Prostate gland (tissue), 2 donors: ENCODE measurements around the gene OPTC. TPM values are rescaled to one million over a fixed set of nuclear protein-coding genes. Genes with fewer than 3 reads are reported as not detected.

Experiments
- DNase-seq: peaks from one replicate; pipeline ENCODE4 v3.0.0-alpha.2; 2019; ENCODE audit warnings: low spot score
- H3K27ac ChIP-seq, 2 donors: fragments of 200-600 bp; sonication (generic); 2 replicates each; pipeline ENCODE4 v1.5.1; 2017 to 2019
- H3K27me3 ChIP-seq: fragments of 200-600 bp; sonication (generic); replicated peaks from 2 replicates; pipeline ENCODE4 v1.5.1; 2019; ENCODE audit not compliant: insufficient read depth
- H3K36me3 ChIP-seq, 2 donors: fragments of 200-600 bp; sonication (generic); 1 replicate in 1 of 2; 2 replicates in 1 of 2; pipeline versions ENCODE4 v1.5.1 to v1.8.1; 2017 to 2019
- H3K4me1 ChIP-seq: fragments of 200-600 bp; sonication (generic); replicated peaks from 2 replicates; pipeline ENCODE4 v1.5.1; 2019
- H3K4me3 ChIP-seq, 2 donors: fragments of 200-600 bp; sonication (generic); 2 replicates each; pipeline ENCODE4 v1.5.1; 2017 to 2019
- H3K9me3 ChIP-seq: fragments of 200-600 bp; sonication (generic); 2 replicates; pipeline ENCODE4 v1.5.1; 2017
- POLR2A ChIP-seq: fragments of 450-650 bp; IDR thresholded peaks from one replicate; pipeline ENCODE4 v1.6.1; 2016; ENCODE audit warnings: antibody characterized with exemption, mild to moderate bottlenecking
- POLR2AphosphoS5 ChIP-seq: sonication (generic); formaldehyde crosslinking; IDR thresholded peaks from one replicate; pipeline ENCODE4 v1.6.1; 2017; ENCODE audit warnings: antibody characterized with exemption
- WGBS: methylation state at CpG from one replicate; pipeline ENCODE4 v1.1.5; 2018; 5-methylcytosine and 5-hydroxymethylcytosine counted together
- intact Hi-C: fragments of 100-400 bp; cut with DNase I; formaldehyde crosslinking; loops from one replicate; pipeline ENCODE4 v1.14.2; 2022
- total RNA-seq, 2 donors: library from RNA; depleted of rRNA; stranded (reverse); fragments of >200 nt; gene quantifications; one replicate each; pipeline ENCODE4 v1.1.0, GENCODE V29; 2016
- TF ChIP-seq, protein P1 (sequence below), 4 experiments: fragments of 200-600 bp in 2 of 4; fragments of 450-650 bp in 2 of 4; sonication (generic) in 2 of 4; IDR thresholded peaks; 1 replicate in 3 of 4; 2 replicates in 1 of 4; pipeline ENCODE4 v1.5.1; 2016 to 2019; ENCODE audit warnings: antibody characterized with exemption in 4 of 4, mild to moderate bottlenecking in 2 of 4, moderate library complexity in 2 of 4

Gene OPTC
- total RNA-seq, 2 donors from 2014 or later, result not detected

DNA sequence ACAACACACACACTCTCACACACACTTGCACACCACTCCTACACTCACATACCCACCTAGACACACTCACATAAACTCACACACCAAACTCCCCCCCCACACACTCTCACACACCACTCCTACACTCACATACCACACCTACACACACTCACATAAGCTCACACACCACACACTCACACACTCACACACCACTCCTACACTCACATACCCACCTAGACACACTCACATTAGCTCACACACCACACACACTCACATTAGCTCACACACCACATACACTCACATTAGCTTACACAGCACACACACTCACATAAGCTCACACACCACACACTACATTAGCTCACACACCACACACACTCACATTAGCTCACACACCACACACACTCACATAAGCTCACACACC is 33.1 kb downstream of the OPTC start:
- DNase-seq, result no peak
- TF ChIP-seq POLR2A (no peak), POLR2AphosphoS5 (no peak)
- H3K36me3 ChIP-seq, result no peaks in the 10 kb centered on the region
- no peaks in the 10 kb centered on the region for H3K27me3 ChIP-seq
- intact Hi-C loops, result no loop called here
- H3K27ac ChIP-seq, result no peak overlapping the region
- H3K4me3 ChIP-seq, result no peak overlapping the region
- H3K9me3 ChIP-seq, result no peaks in the 10 kb centered on the region
- no peaks in the 10 kb centered on the region for H3K4me1 ChIP-seq

DNA sequence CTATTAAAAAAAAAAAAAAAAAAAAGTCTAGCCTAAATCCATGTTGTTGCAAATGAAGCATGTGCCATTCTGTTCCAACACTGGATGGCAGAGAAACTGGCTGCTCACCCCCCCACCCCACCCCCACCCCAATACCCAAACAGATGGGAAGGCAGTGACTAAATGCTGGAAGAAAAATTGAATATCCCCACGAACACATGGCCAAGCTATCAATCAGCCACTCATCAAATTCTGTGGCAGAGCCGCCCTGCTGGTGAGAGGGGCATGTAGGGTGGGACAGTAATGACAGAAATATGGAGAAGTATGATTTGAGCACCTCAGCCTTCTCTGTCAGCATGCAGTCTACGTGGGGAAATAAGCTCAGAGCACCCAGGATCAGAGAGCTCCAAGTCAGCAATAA is 34.1 kb downstream of the OPTC start:
- no peak for TF ChIP-seq POLR2A
- TF ChIP-seq, protein P1, sequence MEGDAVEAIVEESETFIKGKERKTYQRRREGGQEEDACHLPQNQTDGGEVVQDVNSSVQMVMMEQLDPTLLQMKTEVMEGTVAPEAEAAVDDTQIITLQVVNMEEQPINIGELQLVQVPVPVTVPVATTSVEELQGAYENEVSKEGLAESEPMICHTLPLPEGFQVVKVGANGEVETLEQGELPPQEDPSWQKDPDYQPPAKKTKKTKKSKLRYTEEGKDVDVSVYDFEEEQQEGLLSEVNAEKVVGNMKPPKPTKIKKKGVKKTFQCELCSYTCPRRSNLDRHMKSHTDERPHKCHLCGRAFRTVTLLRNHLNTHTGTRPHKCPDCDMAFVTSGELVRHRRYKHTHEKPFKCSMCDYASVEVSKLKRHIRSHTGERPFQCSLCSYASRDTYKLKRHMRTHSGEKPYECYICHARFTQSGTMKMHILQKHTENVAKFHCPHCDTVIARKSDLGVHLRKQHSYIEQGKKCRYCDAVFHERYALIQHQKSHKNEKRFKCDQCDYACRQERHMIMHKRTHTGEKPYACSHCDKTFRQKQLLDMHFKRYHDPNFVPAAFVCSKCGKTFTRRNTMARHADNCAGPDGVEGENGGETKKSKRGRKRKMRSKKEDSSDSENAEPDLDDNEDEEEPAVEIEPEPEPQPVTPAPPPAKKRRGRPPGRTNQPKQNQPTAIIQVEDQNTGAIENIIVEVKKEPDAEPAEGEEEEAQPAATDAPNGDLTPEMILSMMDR (IDR thresholded peaks at IDR 0.05), result no peak
- TF ChIP-seq POLR2AphosphoS5, result no peak
- Histone ChIP-seq H3K27me3 (no peaks in the 10 kb centered on the region), H3K27ac (no peak overlapping the region), H3K4me1 (no peaks in the 10 kb centered on the region), H3K9me3 (no peaks in the 10 kb centered on the region), H3K4me3 (no peak overlapping the region), H3K36me3 (no peaks in the 10 kb centered on the region)
- intact Hi-C loops, result no loop called here
- WGBS, result over 99% methylated on average over 3 of the region's 3 CpGs
- DNase-seq, result no peak

DNA sequence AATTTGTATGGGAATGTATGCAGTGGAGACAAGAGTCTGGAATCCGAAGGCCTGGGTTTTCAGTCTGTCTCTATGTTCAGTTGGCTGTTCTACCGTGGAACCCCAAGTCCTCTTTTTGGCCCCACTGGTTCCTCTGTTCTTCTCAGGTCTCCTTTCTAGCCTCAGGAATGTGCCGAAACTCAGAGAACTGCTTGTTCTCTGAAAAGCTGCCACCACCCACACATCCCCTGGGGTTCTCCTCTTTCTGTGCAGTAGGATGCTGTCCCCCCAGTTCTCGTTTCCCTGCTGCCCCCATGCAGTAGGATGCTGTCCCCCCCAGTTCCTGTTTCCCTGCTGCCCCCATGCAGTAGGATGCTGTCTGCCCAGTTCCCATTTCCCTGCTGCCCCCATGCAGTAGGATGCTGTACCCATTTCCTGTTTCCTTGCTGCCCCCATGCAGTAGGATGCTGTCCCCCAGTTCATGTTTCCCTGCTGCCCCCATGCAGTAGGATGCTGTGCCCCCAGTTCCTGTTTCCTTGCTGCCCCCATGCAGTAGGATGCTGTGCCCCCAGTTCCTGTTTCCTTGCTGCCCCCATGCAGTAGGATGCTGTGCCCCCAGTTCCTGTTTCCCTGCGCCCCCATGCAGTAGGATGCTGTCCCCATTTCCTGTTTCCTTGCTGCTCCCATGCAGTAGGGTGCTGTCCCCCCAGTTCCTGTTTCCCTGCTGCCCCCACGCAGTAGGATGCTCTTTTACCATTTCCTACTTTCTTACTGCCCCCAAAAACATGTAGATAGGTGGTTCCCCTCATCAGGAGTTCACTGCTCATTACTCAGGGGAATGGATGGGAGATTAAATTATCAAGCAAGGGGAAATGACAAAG is 35.3 kb downstream of the OPTC start:
- TF ChIP-seq, protein P1 (IDR thresholded peaks at IDR 0.05), result no peak
- no peak for TF ChIP-seq POLR2A
- no peaks in the 10 kb centered on the region for H3K36me3 ChIP-seq
- H3K9me3 ChIP-seq, result no peaks in the 10 kb centered on the region
- no peak overlapping the region for H3K4me3 ChIP-seq
- no peaks in the 10 kb centered on the region for H3K27me3 ChIP-seq
- WGBS, result 76% methylated on average over 6 of the region's 6 CpGs
- intact Hi-C loops, result no loop called here
- no peak for DNase-seq
- no peaks in the 10 kb centered on the region for H3K4me1 ChIP-seq
- H3K27ac ChIP-seq, result no peak overlapping the region

DNA sequence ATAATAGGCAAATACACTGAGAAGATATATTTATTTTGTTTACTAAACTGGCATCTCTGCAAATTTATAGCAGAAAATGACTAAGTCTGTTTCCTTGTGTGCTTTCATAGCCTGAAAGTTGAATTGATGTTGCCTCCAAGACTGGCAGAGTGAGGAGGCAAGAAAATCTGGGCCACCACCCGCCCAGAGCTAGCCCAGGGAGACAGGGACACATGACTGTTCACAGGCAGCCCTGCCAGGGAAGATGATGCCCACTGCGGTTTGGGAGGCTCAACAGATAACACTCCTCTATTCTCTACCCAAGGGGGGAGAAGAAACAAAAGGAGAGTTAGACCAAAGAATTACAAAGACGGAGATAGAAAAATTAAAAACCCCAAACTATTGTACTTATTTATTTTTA is 37.1 kb downstream of the OPTC start:
- Histone ChIP-seq H3K27ac (no peak overlapping the region), H3K36me3 (no peaks in the 10 kb centered on the region), H3K9me3 (no peaks in the 10 kb centered on the region), H3K4me3 (no peak overlapping the region), H3K27me3 (no peaks in the 10 kb centered on the region), H3K4me1 (no peaks in the 10 kb centered on the region)
- WGBS, result 84% methylated on average over 3 of the region's 3 CpGs
- no peak for DNase-seq
- intact Hi-C loops, result no loop called here
- TF ChIP-seq POLR2A (no peak), POLR2AphosphoS5 (no peak)
- TF ChIP-seq, protein P1 (IDR thresholded peaks at IDR 0.05), result no peak

DNA sequence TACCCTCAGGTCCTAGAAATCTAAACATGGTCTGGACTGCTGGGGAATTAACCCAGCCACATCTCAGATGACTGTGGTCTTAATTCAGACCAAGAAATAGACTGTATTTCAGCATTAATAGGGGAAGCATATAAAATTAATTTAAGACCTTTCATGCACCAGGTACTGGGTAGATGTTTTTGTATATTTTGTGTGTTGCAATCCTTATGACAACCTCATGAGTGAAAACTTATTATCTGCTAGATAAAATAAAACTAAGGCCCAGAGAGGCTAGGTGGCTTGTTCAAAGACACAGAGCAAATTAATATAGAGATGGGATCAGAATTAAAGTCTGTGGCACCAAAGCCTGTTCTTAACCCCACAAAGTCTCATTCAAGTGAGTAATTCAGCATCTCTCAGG is 40.1 kb downstream of the OPTC start:
- Histone ChIP-seq H3K27me3 (no peaks in the 10 kb centered on the region), H3K4me3 (no peak overlapping the region), H3K9me3 (no peaks in the 10 kb centered on the region), H3K36me3 (no peaks in the 10 kb centered on the region), H3K4me1 (no peaks in the 10 kb centered on the region), H3K27ac (no peak overlapping the region)
- intact Hi-C loops, result no loop called here
- DNase-seq, result no peak
- TF ChIP-seq, protein P1 (IDR thresholded peaks at IDR 0.05), result no peak
- TF ChIP-seq POLR2A, result no peak
- no peak for TF ChIP-seq POLR2AphosphoS5
